ENCODE results near the gene LOXL1.

Gene LOXL1

GRCh38 chr15:73983773-73984172 lies 57.5 kb downstream of the LOXL1 start:
- FAIRE-seq, result no peak

DNA sequence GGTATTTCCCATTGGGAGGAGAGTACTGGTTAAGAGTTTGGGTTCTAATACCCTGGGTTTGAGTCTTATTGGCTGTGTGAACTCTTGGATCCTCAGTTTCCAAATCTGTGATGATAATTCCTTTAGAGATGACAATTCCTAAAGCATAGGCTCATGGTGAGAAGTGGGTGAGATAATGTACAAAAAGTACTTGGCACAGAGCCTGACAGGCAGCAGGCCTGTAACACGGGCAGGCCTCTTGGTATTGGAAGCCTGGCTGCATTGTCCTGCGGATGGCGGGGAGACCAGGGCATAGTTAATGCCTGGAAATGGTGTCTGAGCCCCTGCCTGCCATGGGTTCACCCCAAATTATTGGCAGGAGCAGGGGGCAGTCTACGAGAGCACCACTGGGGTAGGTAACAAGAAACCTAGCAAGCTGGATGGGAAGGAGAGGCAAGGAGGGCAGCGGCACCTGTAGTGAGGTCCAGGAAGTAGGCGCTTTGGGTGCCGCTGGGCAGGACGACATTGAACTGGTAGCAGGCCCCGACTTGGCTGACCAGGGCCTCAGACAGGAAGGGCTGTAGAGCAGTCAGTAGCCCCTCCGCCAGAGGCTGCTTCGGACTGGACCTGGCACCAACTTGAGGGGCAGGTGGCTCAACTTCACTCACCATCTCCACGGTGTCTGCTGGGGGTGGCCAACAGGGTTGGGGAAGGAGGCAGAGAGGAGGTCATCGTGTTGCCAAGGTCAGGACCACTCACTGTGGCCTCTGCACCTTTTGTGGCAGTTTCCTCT lies 58.1 kb downstream of the LOXL1 start:
- no peak for FAIRE-seq

- FAIRE-seq, result no peak
Measured at GRCh38 chr15:73985101-73985873, 59.0 kb downstream of the LOXL1 start.

DNA sequence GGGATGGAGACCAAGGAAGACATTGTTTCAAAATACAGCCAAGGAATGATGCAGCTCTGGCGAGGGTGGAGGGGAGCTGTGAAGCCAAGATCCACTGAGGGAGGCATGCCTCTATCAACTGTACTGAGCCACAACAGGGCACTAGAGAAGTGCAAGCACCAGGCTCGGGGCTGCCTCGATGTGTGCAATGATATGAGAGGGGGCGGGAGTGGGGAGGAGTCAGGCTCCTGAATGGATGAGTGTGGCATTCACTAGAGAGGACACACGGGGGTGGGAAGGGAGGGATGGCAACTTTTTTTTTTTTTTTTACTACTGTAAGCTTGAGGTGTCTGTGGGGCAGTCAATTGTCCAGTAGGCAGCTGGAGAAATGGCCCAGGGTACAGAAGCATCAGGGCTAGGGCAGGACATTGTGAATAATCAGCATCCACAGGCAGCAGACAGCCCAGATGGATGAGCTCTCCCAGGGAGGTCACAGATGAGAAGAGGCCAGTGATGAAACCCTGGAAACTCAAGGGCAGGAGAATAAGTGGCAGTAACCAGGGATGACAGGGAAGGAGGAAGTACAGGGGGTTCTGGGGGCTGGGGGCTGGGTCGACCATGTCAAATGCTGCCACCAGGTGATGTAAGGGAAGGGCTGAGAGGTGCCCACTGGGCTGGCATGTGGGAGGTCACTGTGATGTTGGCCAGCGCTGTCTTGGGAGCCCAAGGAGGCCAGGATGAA lies 60.0 kb downstream of the LOXL1 start:
- no peak for FAIRE-seq

DNA sequence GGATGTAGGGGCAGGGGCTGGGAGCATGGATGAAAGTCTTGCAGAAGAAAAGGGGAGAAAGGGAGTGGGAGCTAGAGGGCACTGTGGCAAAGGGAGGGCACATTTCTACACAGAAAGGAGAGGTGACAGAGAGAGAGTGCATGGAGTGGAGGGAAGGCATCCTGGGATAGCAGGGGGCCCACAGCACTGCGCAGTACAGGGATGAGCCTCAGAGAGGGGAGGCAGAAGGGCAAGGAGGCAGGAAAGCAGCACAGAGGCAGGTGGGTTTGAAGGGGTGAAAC lies 60.5 kb downstream of the LOXL1 start:
- FAIRE-seq, result no peak

GRCh38 chr15:73987250-73987649 lies 61.0 kb downstream of the LOXL1 start:
- no peak for FAIRE-seq

GRCh38 chr15:73987681-73988444 lies 61.6 kb downstream of the LOXL1 start:
- no peak for FAIRE-seq

GRCh38 chr15:73988445-73988969 lies 62.2 kb downstream of the LOXL1 start:
- FAIRE-seq, result no peak

- no peak for FAIRE-seq
Measured at GRCh38 chr15:73989001-73989798, 62.9 kb downstream of the LOXL1 start.

- no peak for FAIRE-seq
Measured at GRCh38 chr15:73990250-73991005, 64.2 kb downstream of the LOXL1 start.

DNA sequence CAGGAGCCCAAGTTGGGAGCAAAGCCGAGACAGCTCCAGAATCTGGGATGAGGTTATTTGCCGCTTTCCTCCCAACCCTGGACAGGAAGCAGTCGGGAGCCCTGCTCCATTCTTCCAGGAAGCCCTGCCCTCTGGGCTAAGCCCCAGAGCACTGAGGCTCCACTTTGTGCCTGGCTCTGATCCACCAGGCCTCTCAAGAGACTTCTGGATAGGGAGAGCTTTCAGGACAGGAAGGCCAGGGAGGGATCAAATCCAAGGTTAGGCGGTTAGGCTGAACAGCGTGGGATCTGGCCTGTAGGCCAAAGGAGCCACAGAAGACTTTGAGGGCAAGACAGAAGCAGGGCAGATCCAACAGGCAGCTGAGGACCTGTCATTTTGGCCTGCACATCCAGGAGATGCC lies 65.0 kb downstream of the LOXL1 start:
- no peak for FAIRE-seq

DNA sequence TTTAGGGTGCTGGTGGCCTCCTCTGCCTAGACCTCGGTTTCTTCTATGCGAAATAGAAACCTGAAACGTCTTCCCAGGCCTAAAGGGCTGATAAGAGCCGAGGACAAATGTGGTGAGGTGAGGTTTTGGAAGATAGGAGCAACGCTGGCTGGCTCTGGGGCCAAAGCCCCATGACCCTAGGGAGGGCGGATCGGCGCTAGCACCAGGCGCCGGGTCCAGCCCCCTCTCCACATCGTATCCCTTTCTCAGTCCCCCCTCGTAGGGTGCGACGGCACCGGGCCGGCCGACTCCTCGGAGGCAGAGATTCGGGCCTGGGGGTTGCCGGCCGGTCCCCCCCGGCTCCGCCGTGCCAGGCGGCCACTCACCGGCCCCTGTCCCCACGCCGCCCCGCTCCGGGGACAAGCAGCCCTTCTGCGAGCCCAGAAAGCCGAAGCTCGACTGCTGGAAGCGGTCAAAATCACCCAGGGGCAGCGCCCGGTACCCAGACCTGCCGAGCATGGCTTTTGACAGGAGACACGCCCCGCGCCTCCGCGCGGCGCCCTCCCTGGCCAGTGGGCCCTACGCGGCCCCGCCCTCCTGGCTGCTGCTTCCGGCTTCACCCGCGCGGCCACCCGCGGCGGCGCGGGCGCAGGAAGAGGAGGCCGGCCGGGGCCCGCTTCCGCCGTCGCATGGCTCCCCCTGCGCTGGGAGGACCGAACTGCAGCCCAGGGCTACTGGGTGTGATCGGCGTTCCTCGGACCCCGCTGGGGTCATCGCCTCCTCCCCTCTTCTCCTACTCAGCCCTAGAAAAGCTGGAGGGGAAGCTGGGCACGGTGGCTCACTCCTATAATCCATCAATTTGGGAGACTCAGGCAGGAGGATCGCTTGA lies 65.7 kb downstream of the LOXL1 start, which contains the start of gene STOML1:
TSS of gene STOML1 (minus strand) at position 570 of the 868 bp plus-strand sequence. CDS start at position 498, 72 bp downstream.
- FAIRE-seq, result no peak

DNA sequence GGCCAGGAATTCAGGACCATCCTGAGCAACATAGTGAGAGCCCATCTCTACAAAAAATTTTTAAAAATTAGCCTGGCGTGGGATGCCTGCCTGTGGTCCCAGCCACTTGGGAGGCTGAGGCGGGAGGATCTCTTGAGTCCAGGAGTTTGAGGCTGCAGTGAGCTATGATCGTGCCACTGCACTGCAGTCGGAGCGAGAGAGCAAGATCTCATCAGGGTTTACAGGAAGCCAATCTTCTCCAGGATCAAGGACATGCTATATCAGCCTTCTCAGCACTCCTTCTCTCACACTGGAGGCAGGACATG lies 66.3 kb downstream of the LOXL1 start:
- FAIRE-seq, result no peak

GRCh38 chr15:73993211-73993994 lies 67.1 kb downstream of the LOXL1 start:
- FAIRE-seq, result no peak

DNA sequence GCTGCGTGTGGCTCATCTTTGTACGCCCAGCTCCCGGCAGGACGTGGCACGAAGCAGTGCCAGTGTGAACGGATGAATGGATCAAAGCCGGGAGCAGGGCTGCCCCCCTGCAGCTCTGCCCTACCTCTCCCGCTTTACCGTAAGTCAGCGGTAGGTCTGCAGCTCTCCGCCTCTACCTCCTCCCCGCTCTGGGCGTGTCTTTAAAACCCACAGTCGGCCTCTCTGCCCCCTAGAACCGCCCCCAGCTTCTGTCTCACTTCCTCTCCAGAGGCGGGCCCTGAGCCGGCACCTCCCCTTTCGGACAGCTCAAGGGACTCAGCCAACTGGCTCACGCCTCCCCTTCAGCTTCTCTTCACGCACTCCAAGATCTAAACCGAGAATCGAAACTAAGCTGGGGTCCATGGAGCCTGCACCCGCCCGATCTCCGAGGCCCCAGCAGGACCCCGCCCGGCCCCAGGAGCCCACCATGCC lies 68.2 kb downstream of the LOXL1 start, which contains the start of gene PML:
TSS of gene PML (plus strand) at position 304 of the 471 bp plus-strand sequence. CDS start at position 401, 97 bp downstream.
- FAIRE-seq, result peak; percentile 98

- FAIRE-seq, result no peak
Measured at GRCh38 chr15:73994912-73995622, 68.8 kb downstream of the LOXL1 start.

DNA sequence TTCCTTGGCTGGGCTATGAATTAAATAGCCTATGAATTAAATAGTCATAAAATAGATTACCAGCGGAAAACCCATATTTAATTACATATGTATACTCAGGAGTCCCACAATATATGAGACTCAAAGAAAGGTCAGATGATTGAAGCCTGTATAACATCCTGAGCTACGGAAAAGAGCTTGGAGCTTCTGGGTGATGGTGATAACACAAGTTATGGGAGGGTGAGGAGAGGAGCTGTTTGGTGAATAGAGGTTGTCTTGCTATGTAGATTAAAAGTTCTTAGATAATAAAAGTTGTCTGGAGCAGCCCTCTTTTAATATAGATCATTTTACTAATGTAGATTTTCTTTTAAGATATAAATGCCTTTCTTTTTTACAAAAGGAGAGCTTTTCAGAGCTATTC lies 70.0 kb downstream of the LOXL1 start:
- FAIRE-seq, result no peak

- FAIRE-seq, result peak; percentile 73
Measured at GRCh38 chr15:73996939-73997338, 70.7 kb downstream of the LOXL1 start.

All from A204.1 (cell line).